Liver (tissue), 9 donors: ENCODE data around the gene DHRS11. TPM values are rescaled to one million over a fixed set of nuclear protein-coding genes. Genes with fewer than 3 reads are reported as not detected.

Source experiments
- DNase-seq: peaks from one replicate; pipeline ENCODE4 v3.0.0-alpha.2; 2017; ENCODE audit warnings: low spot score
- H3K27ac ChIP-seq, 2 donors: one replicate each; pipeline ENCODE4 v1.7.0; 2013; ENCODE audit warnings: inconsistent platforms in 2 of 2, low read length in 2 of 2, control low read depth in 1 of 2, low read depth in 1 of 2, mild to moderate bottlenecking in 1 of 2
- H3K27me3 ChIP-seq, 4 donors: one replicate each; pipeline versions ENCODE4 v1.6.1 to v1.7.0; 2013; ENCODE audit warnings: low read length in 3 of 4, inconsistent platforms in 1 of 4, mild to moderate bottlenecking in 1 of 4, moderate library complexity in 1 of 4; ENCODE audit not compliant: control insufficient read depth in 4 of 4, insufficient read depth in 4 of 4
- H3K36me3 ChIP-seq, 4 donors: one replicate each; pipeline versions ENCODE4 v1.6.1 to v1.7.0; 2013; ENCODE audit warnings: low read length in 3 of 4, mild to moderate bottlenecking in 3 of 4, low read depth in 1 of 4, moderate library complexity in 1 of 4; ENCODE audit not compliant: control insufficient read depth in 4 of 4, insufficient read depth in 3 of 4
- H3K4me1 ChIP-seq, 4 donors: one replicate each; pipeline versions ENCODE4 v1.6.1 to v1.7.0; 2013; ENCODE audit warnings: low read length in 3 of 4, mild to moderate bottlenecking in 3 of 4, moderate library complexity in 1 of 4; ENCODE audit not compliant: control insufficient read depth in 4 of 4, insufficient read depth in 4 of 4
- H3K4me3 ChIP-seq, 3 donors: one replicate each; pipeline versions ENCODE4 v1.6.1 to v1.7.0; 2013; ENCODE audit warnings: low read length in 3 of 3, control low read depth in 1 of 3, low read depth in 1 of 3, mild to moderate bottlenecking in 1 of 3
- H3K9ac ChIP-seq, 2 donors: one replicate each; pipeline ENCODE4 v1.7.0; 2013; ENCODE audit warnings: low read length in 2 of 2, mild to moderate bottlenecking in 2 of 2, moderate library complexity in 2 of 2, control low read depth in 1 of 2, low read depth in 1 of 2
- H3K9me3 ChIP-seq, 4 donors: one replicate each; pipeline versions ENCODE4 v1.6.1 to v1.7.0; 2013; ENCODE audit warnings: low read length in 3 of 4; ENCODE audit not compliant: control insufficient read depth in 4 of 4
- FOXA1 ChIP-seq: IDR thresholded peaks from 2 replicates; pipeline ENCODE4 v1.6.1; 2016; ENCODE audit warnings: antibody characterized with exemption
- FOXA2 ChIP-seq: IDR thresholded peaks from 2 replicates; pipeline ENCODE4 v1.6.1; 2016; ENCODE audit warnings: antibody characterized with exemption
- GABPA ChIP-seq, 2 donors: IDR thresholded peaks in 1 of 2; conservative IDR thresholded peaks in 1 of 2; 2 replicates each; pipeline ENCODE4 v1.6.1; 2016; ENCODE audit warnings: antibody characterized with exemption in 2 of 2, mild to moderate bottlenecking in 1 of 2, moderate library complexity in 1 of 2
- HNF4G ChIP-seq: IDR thresholded peaks from 2 replicates; pipeline ENCODE4 v1.6.1; 2016; ENCODE audit warnings: antibody characterized with exemption
- JUND ChIP-seq, 2 donors: IDR thresholded peaks; 2 replicates each; pipeline ENCODE4 v1.6.1; 2016; ENCODE audit warnings: antibody characterized with exemption in 2 of 2
- NR2F2 ChIP-seq: IDR thresholded peaks from 2 replicates; pipeline ENCODE4 v1.6.1; 2016; ENCODE audit warnings: antibody characterized with exemption
- RAD21 ChIP-seq, 2 donors: IDR thresholded peaks; 2 replicates each; pipeline ENCODE4 v1.6.1; 2016; ENCODE audit warnings: antibody characterized with exemption in 2 of 2, mild to moderate bottlenecking in 2 of 2
- RXRA ChIP-seq, 2 donors: IDR thresholded peaks; 2 replicates each; pipeline ENCODE4 v1.6.1; 2017 to 2018; ENCODE audit warnings: antibody characterized with exemption in 2 of 2, mild to moderate bottlenecking in 1 of 2
- WGBS: extraction: QIAGEN DNeasy Blood & Tissue Kit; methylation state at CpG from one replicate; pipeline ENCODE4 v1.1.7; 2013; 5-methylcytosine and 5-hydroxymethylcytosine counted together
- polyA plus RNA-seq, 2 donors: library from polyadenylated mRNA; stranded (reverse) in 1 of 2; unstranded in 1 of 2; fragments of 200-250 nt in 1 of 2; fragments of >200 nt in 1 of 2; fragmentation: Nextera tagmentation in 1 of 2; extraction: Ambion mirVana in 1 of 2; gene quantifications; one replicate each; pipeline versions ENCODE4 v1.2.1 to v1.2.3, GENCODE V29; 2013 to 2015
- total RNA-seq, 2 donors: library from RNA; depleted of rRNA; stranded (reverse); fragments of >200 nt; gene quantifications; one replicate each; pipeline ENCODE4 v1.2.3, GENCODE V29; 2014
- TF ChIP-seq, protein P1 (sequence below): IDR thresholded peaks from 2 replicates; pipeline ENCODE4 v1.6.1; 2016; ENCODE audit warnings: antibody characterized with exemption, mild to moderate bottlenecking
- TF ChIP-seq, protein P2 (sequence below): IDR thresholded peaks from 2 replicates; pipeline ENCODE4 v1.6.1; 2016; ENCODE audit warnings: antibody characterized with exemption
- TF ChIP-seq, protein P3 (sequence below): fragments of 150-350 bp; IDR thresholded peaks from 2 replicates; pipeline ENCODE4 v1.5.1; 2017; ENCODE audit warnings: improper control_type of control experiment, low read depth, low read length; ENCODE audit not compliant: missing input control
- donor health status: healthy.
- donor health status: healthy.
- donor health status: healthy.
- donor health status: healthy.
- donor health status: healthy.

DHRS11 gene
- total and polyA plus RNA-seq, 4 donors: 4.2 to 8.0 (median 6.5) TPM

DNA sequence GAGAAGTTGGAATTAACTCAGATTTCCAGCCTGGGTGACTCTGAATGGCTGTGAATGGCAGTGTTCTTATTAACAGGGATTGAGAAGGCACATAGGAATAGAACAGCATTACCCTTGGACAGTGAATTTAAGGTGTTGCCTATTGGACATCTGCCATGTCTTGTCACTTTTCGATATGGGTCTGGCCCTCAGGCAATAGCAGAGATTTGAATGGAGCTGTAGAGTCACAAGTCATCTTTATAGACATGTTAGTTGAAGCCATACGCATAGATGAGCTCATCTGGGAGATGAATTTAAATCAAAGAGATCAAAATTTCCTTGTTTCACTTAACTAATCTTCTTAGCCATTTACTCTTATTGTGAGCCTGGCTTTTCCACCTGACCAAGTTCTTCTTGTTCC is 14.9 kb upstream of the DHRS11 start:
- no peak for TF ChIP-seq HNF4G
- TF ChIP-seq NR2F2: no peak
- TF ChIP-seq, protein P1, sequence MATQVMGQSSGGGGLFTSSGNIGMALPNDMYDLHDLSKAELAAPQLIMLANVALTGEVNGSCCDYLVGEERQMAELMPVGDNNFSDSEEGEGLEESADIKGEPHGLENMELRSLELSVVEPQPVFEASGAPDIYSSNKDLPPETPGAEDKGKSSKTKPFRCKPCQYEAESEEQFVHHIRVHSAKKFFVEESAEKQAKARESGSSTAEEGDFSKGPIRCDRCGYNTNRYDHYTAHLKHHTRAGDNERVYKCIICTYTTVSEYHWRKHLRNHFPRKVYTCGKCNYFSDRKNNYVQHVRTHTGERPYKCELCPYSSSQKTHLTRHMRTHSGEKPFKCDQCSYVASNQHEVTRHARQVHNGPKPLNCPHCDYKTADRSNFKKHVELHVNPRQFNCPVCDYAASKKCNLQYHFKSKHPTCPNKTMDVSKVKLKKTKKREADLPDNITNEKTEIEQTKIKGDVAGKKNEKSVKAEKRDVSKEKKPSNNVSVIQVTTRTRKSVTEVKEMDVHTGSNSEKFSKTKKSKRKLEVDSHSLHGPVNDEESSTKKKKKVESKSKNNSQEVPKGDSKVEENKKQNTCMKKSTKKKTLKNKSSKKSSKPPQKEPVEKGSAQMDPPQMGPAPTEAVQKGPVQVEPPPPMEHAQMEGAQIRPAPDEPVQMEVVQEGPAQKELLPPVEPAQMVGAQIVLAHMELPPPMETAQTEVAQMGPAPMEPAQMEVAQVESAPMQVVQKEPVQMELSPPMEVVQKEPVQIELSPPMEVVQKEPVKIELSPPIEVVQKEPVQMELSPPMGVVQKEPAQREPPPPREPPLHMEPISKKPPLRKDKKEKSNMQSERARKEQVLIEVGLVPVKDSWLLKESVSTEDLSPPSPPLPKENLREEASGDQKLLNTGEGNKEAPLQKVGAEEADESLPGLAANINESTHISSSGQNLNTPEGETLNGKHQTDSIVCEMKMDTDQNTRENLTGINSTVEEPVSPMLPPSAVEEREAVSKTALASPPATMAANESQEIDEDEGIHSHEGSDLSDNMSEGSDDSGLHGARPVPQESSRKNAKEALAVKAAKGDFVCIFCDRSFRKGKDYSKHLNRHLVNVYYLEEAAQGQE: no peak
- TF ChIP-seq, protein P2, sequence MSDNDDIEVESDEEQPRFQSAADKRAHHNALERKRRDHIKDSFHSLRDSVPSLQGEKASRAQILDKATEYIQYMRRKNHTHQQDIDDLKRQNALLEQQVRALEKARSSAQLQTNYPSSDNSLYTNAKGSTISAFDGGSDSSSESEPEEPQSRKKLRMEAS: no peak
- no peak for TF ChIP-seq RXRA (IDR thresholded peaks at IDR 0.05)
- TF ChIP-seq RAD21 (IDR thresholded peaks at IDR 0.05): no peak
- no peak for TF ChIP-seq FOXA1
- TF ChIP-seq JUND (IDR thresholded peaks at IDR 0.05): no peak
- TF ChIP-seq, protein P3, sequence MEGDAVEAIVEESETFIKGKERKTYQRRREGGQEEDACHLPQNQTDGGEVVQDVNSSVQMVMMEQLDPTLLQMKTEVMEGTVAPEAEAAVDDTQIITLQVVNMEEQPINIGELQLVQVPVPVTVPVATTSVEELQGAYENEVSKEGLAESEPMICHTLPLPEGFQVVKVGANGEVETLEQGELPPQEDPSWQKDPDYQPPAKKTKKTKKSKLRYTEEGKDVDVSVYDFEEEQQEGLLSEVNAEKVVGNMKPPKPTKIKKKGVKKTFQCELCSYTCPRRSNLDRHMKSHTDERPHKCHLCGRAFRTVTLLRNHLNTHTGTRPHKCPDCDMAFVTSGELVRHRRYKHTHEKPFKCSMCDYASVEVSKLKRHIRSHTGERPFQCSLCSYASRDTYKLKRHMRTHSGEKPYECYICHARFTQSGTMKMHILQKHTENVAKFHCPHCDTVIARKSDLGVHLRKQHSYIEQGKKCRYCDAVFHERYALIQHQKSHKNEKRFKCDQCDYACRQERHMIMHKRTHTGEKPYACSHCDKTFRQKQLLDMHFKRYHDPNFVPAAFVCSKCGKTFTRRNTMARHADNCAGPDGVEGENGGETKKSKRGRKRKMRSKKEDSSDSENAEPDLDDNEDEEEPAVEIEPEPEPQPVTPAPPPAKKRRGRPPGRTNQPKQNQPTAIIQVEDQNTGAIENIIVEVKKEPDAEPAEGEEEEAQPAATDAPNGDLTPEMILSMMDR: no peak
- H3K4me1 ChIP-seq: no peaks in the 10 kb centered on the region
- no peak overlapping the region for H3K9ac ChIP-seq
- peaks cover 11 to 50% (median 38%) of the 10 kb centered on the region in 4 donors for H3K36me3 ChIP-seq
- H3K9me3 ChIP-seq: no peaks in the 10 kb centered on the region
- WGBS: 92% methylated on average over 2 of the region's 2 CpGs
- no peak overlapping the region for H3K27ac ChIP-seq
- no peaks in the 10 kb centered on the region for H3K27me3 ChIP-seq
- no peak overlapping the region for H3K4me3 ChIP-seq
- no peak for DNase-seq

DNA sequence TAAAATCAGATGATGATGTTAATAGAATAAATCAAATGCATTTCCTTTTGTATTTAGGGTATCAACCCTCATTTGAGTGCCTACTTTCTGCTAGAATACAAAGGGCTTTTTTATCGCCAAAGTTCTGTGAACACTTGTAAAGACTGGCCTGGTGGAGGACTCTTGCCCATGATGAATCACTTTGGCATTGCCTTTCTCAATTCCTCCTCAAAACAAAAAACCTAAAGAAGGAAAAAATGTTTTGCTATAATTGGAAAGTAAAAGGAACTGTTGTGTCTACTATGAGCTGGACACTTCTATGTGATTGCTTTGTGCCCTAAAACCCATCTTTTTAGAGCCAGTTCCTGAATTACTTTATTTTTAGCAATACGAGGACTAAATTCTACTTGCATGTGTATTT is 13.0 kb upstream of the DHRS11 start:
- Histone ChIP-seq H3K9ac (no peak overlapping the region), H3K4me1 (peaks cover 5 to 8% (median 6%) of the 10 kb centered on the region in 4 donors), H3K27me3 (no peaks in the 10 kb centered on the region), H3K36me3 (peaks cover 11 to 47% (median 36%) of the 10 kb centered on the region in 4 donors), H3K27ac (no peak overlapping the region), H3K4me3 (no peak overlapping the region), H3K9me3 (no peaks in the 10 kb centered on the region)
- no peak for DNase-seq
- TF ChIP-seq NR2F2 (no peak), FOXA1 (no peak), GABPA (IDR thresholded peaks at IDR 0.05 in 1 of 2, conservative IDR thresholded peaks at IDR 0.05 in 1 of 2) (no peak), FOXA2 (no peak), RAD21 (IDR thresholded peaks at IDR 0.05) (no peak)
- TF ChIP-seq, protein P1: no peak
- 97% methylated on average over 2 of the region's 2 CpGs for WGBS
